Caco-2 (cell line): ENCODE results near the gene YWHAH. TPM values are rescaled to one million over a fixed set of nuclear protein-coding genes. Genes with fewer than 3 reads are reported as not detected.

Experiments used
- BruUV-seq: library from RNA; stranded (reverse); fragments of 400-500 nt; replicated peaks from 2 replicates; lab custom pipeline; 2021; lab: Mats Ljungman, UMichigan
- CTCF ChIA-PET: fragments of 300-600 bp; sonication (Branson Sonifier 250); formaldehyde crosslinking; loops from one replicate; lab custom pipeline; 2022; ENCODE audit warnings: antibody characterized with exemption; lab: Charles Lee
- POLR2A ChIA-PET: fragments of 300-600 bp; sonication (Branson Sonifier 250); formaldehyde crosslinking; loops from one replicate; lab custom pipeline; 2022; ENCODE audit warnings: antibody characterized with exemption; lab: Charles Lee
- DNase-seq, 2 experiments: peaks; one replicate each; pipeline versions ENCODE4 v3.0.0 to v3.0.0-alpha.2; 2020 to 2022
- H3K27me3 ChIP-seq: replicated peaks from 2 replicates; pipeline ENCODE4 v1.6.0; 2011; ENCODE audit warnings: low read length; ENCODE audit not compliant: control insufficient read depth, insufficient read depth
- H3K36me3 ChIP-seq: 2 replicates; pipeline ENCODE4 v1.5.1; 2011; ENCODE audit warnings: low read length; ENCODE audit not compliant: control insufficient read depth, insufficient read depth
- H3K4me1 ChIP-seq: fragments of 250-450 bp; sonication (Bioruptor Pico); 2 replicates; pipeline ENCODE4 v1.5.1; 2020; ENCODE audit warnings: mild to moderate bottlenecking
- H3K4me3 ChIP-seq: 2 replicates; pipeline ENCODE4 v1.5.1; 2011; ENCODE audit warnings: low read depth, mild to moderate bottlenecking, control low read depth, low read length
- H3K9me3 ChIP-seq: fragments of 250-450 bp; sonication (Bioruptor Pico); 2 replicates; pipeline ENCODE4 v1.5.1; 2020; ENCODE audit warnings: mild to moderate bottlenecking, moderate library complexity
- H3K27ac Mint-ChIP-seq: one replicate; pipeline ENCODE4 v1.8.0; 2022; ENCODE audit warnings: mixed read lengths; ENCODE audit not compliant: unreplicated experiment
- H3K27me3 Mint-ChIP-seq: one replicate; pipeline ENCODE4 v1.8.0; 2022; ENCODE audit warnings: mixed read lengths; ENCODE audit not compliant: insufficient read depth, unreplicated experiment
- H3K36me3 Mint-ChIP-seq: one replicate; pipeline ENCODE4 v1.8.0; 2022; ENCODE audit warnings: mild to moderate bottlenecking, mixed read lengths; ENCODE audit not compliant: insufficient read depth, unreplicated experiment
- H3K4me1 Mint-ChIP-seq: one replicate; pipeline ENCODE4 v1.8.0; 2022; ENCODE audit warnings: low read depth, mixed read lengths; ENCODE audit not compliant: unreplicated experiment
- H3K4me3 Mint-ChIP-seq: one replicate; pipeline ENCODE4 v1.8.0; 2022; ENCODE audit warnings: mild to moderate bottlenecking, moderate library complexity, mixed read lengths; ENCODE audit not compliant: unreplicated experiment
- H3K9me3 Mint-ChIP-seq: one replicate; pipeline ENCODE4 v1.8.0; 2022; ENCODE audit warnings: mixed read lengths; ENCODE audit not compliant: unreplicated experiment
- CTCF ChIP-seq, 2 experiments: fragments of 200-600 bp in 1 of 2; IDR thresholded peaks; 1 replicate in 1 of 2; 2 replicates in 1 of 2; pipeline versions ENCODE4 v1.5.1 to v1.8.0; 2011 to 2022; ENCODE audit warnings: antibody characterized with exemption in 1 of 2, control low read depth in 1 of 2, inconsistent platforms in 1 of 2, low read depth in 1 of 2, low read length in 1 of 2, mild to moderate bottlenecking in 1 of 2, moderate library complexity in 1 of 2; ENCODE audit not compliant: insufficient read depth in 1 of 2, severe bottlenecking in 1 of 2, unreplicated experiment in 1 of 2
- intact Hi-C: fragments of 100-400 bp; cut with micrococcal nuclease; formaldehyde crosslinking; loops from one replicate; pipeline ENCODE4 v1.10.0; 2022; ENCODE audit not compliant: unreplicated experiment
- total RNA-seq: library from RNA; stranded (reverse); gene quantifications from 2 replicates; pipeline ENCODE4 v1.2.3, GENCODE V29; 2022

Gene YWHAH
- total RNA-seq, 1 experiment from 2014 or later: 135 TPM

GRCh38 chr22:31995046-31995445 lies 50.7 kb downstream of the YWHAH start:
- Histone ChIP-seq H3K36me3 (no peaks in the 10 kb centered on the region), H3K27me3 (no peaks in the 10 kb centered on the region), H3K4me1 (no peaks in the 10 kb centered on the region), H3K9me3 (no peaks in the 10 kb centered on the region), H3K4me3 (no peak overlapping the region)
- ChIA-PET CTCF (interaction anchor here (1.2 kb wide), 1 partner anchor 25 kb away, joined by 6 read pairs; no protein-coding TSS in a partner anchor), POLR2A (no interaction called here)
- H3K27ac Mint-ChIP-seq: no peak overlapping the region
- no peak for TF ChIP-seq CTCF (IDR thresholded peaks at IDR 0.05; ENCODE audit: insufficient read depth in 1 of 2, low read depth in 1 of 2, low read length in 1 of 2, severe bottlenecking in 1 of 2, unreplicated experiment in 1 of 2)
- BruUV-seq: no TSS peak
- H3K4me3 Mint-ChIP-seq: no peak overlapping the region
- H3K4me1 Mint-ChIP-seq: peaks cover under 1% of the 10 kb centered on the region
- H3K36me3 Mint-ChIP-seq: no peaks in the 10 kb centered on the region
- no peaks in the 10 kb centered on the region for H3K27me3 Mint-ChIP-seq
- intact Hi-C loops: no loop called here
- no peaks in the 10 kb centered on the region for H3K9me3 Mint-ChIP-seq
- DNase-seq: no peak

GRCh38 chr22:31995807-31996206 lies 51.5 kb downstream of the YWHAH start:
- Histone ChIP-seq H3K4me1 (peaks cover 7% of the 10 kb centered on the region; the same call in 1 of the 2 replicates), H3K27me3 (no peaks in the 10 kb centered on the region), H3K9me3 (no peaks in the 10 kb centered on the region), H3K36me3 (no peaks in the 10 kb centered on the region), H3K4me3 (no peak overlapping the region)
- Mint-ChIP-seq H3K27me3 (no peaks in the 10 kb centered on the region), H3K9me3 (no peaks in the 10 kb centered on the region), H3K36me3 (no peaks in the 10 kb centered on the region), H3K4me3 (no peak overlapping the region), H3K4me1 (peaks cover 7% of the 10 kb centered on the region), H3K27ac (no peak overlapping the region)
- ChIA-PET POLR2A (no interaction called here), CTCF (no interaction called here)
- BruUV-seq: no TSS peak
- intact Hi-C loops: no loop called here
- no peak for TF ChIP-seq CTCF (IDR thresholded peaks at IDR 0.05; ENCODE audit: insufficient read depth in 1 of 2, low read depth in 1 of 2, low read length in 1 of 2, severe bottlenecking in 1 of 2, unreplicated experiment in 1 of 2)
- no peak for DNase-seq

- Mint-ChIP-seq H3K4me3 (no peak overlapping the region), H3K36me3 (no peaks in the 10 kb centered on the region), H3K4me1 (peaks cover 7% of the 10 kb centered on the region), H3K27ac (no peak overlapping the region), H3K9me3 (no peaks in the 10 kb centered on the region), H3K27me3 (no peaks in the 10 kb centered on the region)
- Histone ChIP-seq H3K4me3 (no peak overlapping the region), H3K27me3 (no peaks in the 10 kb centered on the region), H3K9me3 (no peaks in the 10 kb centered on the region), H3K36me3 (no peaks in the 10 kb centered on the region), H3K4me1 (peaks cover 8% of the 10 kb centered on the region; the same call in 1 of the 2 replicates)
- no peak for DNase-seq
- POLR2A ChIA-PET: no interaction called here
- CTCF ChIA-PET: no interaction called here
- intact Hi-C loops: no loop called here
- BruUV-seq: no TSS peak
- no peak for TF ChIP-seq CTCF (IDR thresholded peaks at IDR 0.05; ENCODE audit: insufficient read depth in 1 of 2, low read depth in 1 of 2, low read length in 1 of 2, severe bottlenecking in 1 of 2, unreplicated experiment in 1 of 2)
Measured at GRCh38 chr22:31998784-31999385, 54.5 kb downstream of the YWHAH start.
